HG03571 (cell line): ENCODE measurements around the gene CXCL3.

Experiments
- ATAC-seq: cut with Tn5 transposase; IDR thresholded peaks from one replicate; pipeline ENCODE4 v1.9.1; 2021; ENCODE audit not compliant: unreplicated experiment

The CXCL3 gene

DNA sequence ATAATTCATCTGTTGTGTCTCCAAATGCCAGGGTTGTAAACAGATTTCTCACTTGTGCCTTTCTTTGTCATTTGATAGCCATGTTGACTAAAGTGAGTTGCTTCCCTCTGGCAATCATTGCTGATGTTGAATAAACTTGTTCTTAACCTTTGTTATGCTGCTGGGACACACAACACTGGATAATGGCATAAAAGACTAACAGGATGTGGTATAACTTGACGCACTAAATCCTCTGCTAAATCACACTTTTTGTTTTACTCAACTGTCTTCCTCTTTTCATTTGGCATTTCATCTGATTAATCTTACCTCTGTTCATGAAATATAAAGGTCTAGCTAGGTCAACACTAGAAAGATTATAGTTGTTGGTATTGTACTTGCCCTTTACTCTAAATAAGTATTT lies 22.4 kb downstream of the CXCL3 start:
- no peak for ATAC-seq

DNA sequence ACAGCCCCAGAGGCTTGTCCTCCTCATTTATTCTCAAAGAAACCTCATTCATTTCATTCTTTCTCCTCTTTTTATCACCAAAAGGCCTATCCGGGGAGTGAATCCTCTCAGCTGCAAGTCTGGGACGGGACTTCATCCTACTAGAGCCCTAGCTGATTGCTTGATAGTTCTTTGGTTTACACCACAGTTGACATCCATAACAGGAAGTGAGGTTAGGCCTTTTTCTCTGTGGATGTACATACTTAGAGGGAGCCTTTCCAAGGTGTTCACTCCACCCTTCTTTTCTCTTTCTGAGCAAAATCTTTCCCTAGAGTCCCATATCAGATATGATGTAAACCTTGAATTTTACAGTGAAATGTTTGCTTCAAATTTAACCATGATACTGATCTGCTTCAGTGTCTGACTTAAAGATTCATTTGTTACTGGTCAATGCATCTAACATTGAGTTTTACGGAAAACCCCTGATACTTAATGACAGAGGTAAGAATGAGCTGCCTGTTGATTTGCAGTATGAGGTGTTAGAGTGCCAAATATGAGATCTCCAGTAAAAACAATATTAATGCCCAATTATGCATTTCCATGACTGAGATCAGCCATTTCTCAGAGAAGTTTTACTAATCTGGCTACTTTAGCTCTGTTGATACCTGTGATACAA lies 23.2 kb downstream of the CXCL3 start:
- no peak for ATAC-seq

DNA sequence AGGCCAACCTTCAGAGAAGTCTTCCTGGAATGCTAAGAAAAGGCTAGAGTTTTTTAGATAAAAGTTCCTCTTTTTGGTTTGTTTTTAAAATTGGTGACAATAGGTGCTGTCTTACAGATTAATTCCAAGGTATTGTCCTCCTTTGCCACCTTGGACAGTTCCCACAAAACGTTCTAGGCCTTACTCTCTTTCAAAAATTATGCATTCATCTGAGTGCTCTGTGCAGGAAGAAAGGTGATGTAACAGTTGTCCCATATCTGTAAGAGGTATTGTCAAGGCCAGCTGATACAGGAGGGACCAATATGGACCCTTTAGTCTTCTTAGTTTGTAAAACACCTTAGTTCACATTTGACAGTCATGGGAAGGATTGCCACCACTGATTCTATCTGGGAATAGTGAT lies 24.2 kb downstream of the CXCL3 start:
- no peak for ATAC-seq

DNA sequence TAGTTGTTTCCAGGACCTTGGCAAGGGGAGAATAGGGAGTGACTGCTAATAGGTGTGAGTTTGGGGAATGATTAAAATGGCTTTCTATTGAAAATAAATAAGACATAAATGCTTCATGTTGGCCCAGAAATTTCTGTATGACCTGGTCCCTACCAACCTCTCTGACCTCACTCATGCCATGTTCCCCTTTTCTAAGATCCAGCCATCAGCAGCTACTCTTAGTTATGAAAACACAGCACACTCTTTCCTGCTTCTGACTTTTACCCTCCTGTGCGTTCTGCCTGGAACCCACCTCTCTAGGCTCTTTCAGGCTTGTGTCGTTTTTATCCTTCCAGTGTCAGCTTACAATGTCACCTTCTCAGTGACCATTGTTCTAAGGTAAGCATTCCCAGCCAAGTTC lies 25.2 kb downstream of the CXCL3 start:
- ATAC-seq: no peak

DNA sequence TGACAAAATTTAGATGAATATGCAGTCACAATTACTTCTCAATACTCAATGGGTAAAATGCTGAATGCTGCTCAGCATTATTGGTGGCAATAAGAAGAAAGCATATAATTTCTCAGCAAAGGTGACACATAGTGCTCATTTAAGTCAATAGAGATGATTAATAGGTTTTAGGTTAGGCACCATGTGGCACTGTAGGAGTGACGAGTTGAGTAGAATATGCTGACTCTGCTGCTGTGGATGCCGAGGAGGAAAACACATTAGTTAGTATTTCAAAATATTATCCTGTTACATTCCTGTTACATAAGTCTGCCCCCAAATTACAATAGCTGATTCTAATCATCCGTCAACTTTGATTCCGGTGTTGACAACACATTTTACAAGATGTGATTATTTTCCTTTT lies 26.4 kb downstream of the CXCL3 start:
- no peak for ATAC-seq

DNA sequence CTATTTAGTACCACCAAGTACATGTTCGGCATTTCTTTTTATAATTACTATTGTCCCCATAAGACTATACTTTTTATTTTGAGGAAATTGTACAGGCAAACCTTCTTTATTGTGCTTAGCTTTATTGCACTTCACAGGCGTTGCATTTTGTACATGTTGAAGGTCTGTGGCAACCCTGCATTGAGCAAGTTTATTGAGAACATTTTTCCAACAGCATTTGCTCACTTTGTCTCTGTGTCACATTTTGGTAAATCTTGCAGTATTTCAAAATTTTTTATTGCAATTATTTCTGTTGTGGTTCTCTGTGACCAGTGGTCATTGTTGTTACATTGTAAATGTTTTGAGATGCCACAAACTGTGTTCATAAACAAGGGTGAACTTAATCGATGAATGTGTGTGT lies 29.2 kb downstream of the CXCL3 start:
- no peak for ATAC-seq

DNA sequence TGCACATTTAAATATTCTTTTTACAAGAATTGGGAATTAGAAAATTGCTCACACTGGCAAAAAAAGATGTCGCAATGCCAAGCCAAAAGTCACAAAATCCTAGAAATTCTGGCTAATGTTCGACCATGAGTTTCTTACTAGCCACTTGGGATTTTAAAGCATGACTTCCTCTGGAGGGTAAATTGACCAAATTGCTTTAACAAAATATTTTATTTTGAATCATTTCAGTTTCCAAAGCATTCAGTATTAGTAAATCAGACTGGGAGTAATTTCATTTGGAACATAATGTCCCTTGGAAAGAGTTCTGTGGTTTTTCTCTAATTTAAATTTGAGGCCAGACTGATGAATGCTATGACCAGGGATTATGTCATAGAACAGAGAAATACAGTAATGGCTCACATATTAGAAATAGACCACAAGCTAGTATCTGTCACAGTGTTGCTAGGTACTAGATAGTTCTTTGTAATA lies 32.4 kb downstream of the CXCL3 start:
- ATAC-seq: no peak

DNA sequence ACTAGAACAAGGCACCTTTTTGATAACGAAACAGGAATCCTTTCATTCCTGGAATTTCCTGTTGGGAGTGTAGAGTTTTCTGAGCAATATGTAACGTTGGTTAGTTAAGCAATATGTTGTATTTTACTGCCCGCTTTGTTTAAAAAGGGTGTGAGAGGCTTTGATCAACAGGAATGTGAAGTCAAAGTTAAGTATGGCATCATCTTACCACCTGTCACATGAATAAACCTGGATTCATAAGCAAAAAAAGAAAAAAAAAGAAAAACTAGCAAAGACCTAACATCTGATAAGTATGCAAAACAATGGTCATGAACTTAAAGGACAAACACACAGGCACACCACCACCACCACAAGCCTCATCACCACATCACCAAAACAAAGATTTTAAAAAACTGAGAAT lies 33.0 kb downstream of the CXCL3 start:
- ATAC-seq: no peak

DNA sequence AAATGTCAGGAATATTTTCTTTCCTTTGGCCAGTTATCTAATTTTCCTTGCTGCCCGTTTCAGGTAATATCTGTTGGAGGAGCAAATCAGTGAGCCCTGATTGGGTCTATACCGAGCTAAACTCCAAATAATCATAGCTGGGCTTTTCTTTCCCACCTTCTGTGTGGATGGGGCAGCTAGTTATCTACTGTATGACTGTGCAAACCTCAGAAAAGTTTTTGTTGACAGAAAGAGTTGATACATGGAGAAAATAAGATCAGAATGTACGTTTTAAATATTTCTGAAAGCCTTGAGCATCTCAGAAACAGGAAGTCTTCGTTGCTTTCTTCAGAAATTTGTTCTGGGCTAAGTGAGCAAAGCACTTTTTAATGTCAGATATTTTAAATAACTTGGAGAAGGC lies 33.8 kb downstream of the CXCL3 start:
- ATAC-seq: no peak

DNA sequence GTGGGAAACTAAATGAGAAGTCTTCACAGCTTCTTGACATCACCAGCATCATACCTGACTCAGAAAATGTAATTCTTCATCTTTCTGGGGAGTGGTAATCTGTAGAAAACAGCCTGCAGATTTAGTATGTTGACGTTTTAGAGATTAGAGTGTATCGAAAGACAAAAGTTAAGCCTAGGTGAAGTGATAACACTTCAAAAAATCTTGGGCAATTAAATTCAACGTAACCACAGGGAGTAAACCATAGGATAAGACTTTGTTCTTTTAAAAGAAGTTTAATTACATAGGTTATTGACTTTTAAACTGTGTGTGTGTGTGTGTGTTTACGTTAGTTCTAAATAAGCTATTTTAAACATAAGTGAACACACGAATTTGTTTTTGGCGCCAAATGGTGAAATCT lies 38.2 kb downstream of the CXCL3 start:
- ATAC-seq: no peak

DNA sequence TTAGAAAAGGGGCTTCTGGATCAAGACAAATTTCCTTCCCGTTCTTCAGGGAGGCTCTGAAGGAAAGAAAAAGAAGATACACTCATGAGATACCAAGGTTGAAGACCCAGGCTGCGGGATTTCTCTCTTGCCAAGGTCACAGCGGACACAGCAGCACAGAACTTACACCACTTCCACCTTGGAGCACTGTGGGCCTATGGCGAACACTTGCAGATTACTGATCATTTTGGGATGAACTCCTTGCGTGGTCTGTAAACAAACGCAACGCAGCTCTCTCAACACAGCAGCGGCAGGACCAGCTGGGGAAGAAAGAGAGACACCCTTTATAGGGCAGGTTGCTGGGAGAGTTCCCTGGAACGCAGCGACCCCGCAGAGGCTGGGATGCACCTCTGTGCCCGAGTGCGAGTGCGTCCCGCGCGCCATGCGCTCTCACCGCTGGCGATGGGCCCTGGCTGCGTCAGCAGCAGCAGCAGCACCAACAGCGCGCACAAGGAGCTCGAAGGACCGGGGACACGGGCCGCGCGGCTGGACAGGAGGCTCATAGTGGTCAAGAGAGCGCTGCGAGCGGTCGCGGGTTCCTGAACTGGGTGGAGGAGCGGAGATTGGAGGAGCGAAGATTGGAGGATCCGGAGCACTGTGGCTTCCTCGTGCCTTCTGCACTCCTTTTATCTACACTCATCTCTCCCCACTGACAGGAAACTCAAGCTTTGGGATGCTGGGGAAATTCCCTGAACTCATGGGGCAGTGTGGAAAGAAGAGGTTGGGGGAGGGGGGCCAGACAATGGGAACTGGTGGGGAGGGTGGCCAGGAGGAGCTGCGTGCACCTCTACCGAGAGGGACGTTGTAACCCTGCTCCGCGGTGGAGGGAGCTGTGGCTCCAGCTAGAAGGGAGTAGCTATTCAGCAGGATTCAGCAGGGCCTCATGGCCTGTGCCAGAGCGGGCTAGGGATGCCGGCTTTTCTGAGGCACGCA lies 40.2 kb downstream of the CXCL3 start, which contains the start of gene CXCL5:
Gene CXCL5 (minus strand): TSS at position 638 of the 972 bp plus-strand sequence. CDS start 96 bp downstream, at position 542.
- no peak for ATAC-seq

DNA sequence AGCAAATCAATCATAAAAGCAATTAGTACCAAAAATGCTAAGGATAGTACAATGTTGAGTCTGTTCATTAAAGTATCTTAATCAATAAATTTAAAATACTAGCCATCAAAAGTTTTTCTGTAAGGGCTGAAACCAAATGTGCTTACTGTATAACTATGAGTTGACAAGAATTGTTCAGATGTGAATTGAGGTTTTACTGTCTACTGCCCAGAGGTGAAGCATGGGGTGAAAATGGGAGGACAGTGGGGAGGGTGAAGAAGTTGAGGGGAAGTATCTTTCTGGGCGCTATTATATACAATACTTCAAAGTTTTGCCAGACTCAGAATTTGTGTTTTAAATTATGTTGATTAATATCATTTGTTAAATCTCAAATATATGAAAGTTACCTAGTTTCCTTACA lies 46.4 kb downstream of the CXCL3 start:
- ATAC-seq: no peak

DNA sequence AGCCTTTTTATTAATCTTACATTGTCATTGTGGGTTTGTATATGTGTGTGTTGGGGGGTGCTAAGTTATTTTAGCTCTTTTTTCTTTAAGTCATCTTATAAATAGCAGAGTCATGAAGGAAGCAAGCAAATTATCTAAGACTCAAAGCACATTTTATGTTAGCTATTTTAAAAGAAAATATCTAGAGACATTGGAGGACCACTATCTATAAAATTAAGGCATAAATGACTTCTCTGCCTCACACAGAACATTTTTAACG lies 46.8 kb downstream of the CXCL3 start:
- no peak for ATAC-seq

DNA sequence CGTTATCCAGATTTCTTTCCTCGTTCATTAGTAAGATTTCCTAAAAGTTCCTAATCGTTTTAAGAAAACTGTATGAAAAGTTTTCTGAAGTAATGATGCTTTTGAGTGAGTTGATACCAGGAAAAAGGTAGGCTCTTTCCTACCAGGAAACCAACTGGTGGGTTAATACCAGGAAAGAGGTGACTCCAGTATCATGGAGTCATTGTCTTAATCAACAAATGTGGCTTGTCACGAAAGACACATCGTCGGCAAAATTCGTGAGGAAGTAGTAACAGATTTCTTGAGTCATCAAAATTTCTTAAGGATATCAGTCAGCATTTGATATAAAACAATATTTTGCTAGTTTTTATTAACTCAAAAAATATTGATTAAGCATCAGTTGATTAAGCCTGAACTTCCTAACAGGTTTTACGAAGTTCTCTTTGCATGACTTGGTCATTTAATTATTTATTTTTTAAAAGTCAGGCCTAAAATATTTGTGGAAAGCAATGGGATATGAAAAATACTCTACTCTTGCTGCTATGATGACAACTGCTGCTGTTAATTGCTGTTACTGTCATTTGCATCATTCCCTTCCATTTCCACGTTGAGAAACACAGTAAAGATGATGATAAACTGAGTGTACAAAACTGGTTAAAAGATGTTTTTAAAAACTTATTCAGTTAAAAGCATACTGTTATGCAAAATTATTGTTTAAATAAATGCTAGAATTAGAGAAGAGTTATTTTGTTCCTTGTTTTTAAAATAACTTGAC lies 47.3 kb downstream of the CXCL3 start:
- no peak for ATAC-seq

DNA sequence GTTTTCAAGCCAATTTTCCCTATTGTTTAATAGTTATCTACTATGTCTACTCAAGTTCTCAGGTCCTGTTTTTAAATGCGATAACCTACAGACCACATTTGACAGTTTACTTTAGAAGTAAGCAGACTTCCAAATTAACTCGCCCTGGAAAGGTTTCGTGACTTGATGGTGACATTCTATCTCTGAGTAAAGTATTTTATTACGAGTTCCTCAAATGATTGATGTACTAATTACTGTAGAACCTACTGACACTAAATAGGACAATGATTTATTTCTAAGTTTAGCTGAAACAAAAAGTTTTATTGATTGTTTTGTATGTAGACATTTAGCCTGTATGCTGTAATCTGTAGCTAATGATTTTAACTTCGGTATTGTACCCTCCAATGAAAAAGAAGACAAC lies 48.6 kb downstream of the CXCL3 start:
- no peak for ATAC-seq

DNA sequence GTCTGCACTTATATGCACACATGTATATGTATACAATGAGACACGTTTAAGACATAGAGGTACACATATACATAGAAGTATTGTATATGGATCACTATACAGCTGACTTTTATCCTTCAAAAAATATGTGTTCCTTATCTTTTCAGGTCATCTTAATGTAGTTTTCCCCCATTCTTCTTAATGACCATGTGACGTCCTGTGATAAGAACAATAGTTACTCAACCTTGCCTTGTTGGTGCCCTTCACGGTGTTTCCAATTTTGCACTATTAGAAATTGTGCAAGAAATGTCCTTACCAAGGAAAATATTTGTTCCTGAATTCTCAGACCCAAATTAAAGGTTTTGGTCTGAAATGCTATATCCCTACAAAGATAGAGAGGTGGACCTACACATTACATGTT lies 49.5 kb downstream of the CXCL3 start:
- no peak for ATAC-seq

DNA sequence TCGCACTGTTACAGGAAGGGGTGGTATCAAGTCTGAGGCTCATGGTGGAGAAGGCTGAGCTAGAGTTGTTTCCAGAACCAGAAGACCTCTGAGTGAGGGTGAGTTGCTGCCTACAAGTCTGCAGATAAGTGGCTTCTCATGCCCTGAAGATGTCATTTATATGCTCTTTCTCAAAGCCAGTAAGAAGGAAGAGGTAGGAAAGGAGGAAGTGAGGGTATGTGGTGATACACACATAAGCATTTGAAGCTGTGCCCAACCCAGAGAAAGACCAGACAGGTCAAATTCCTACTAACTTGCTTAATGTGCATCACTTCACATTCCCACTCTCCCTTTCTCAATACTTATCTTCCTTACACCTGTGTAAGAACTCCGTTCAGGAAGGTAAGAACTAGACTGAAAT lies 50.4 kb downstream of the CXCL3 start, which contains the start of gene PPBP:
Gene PPBP (minus strand): TSS at position 130 of the 400 bp plus-strand sequence. CDS start 87 bp downstream, at position 43.
- ATAC-seq: no peak
